GM12874 (cell line): Measurements from ENCODE around the gene SC5D.

Source experiments
- CTCF ChIP-seq: IDR thresholded peaks from 2 replicates; pipeline ENCODE4 v1.5.1; 2011; ENCODE audit warnings: low read depth, mild to moderate bottlenecking, control low read depth, low read length, moderate library complexity; ENCODE audit not compliant: insufficient read depth

SC5D gene

GRCh38 chr11:121304759-121305158 lies 12.2 kb downstream of the SC5D start:
- no peak for TF ChIP-seq CTCF

- TF ChIP-seq CTCF = no peak
Observed at GRCh38 chr11:121308816-121309215, 16.2 kb downstream of the SC5D start.

GRCh38 chr11:121309688-121310087 lies 17.1 kb downstream of the SC5D start:
- TF ChIP-seq CTCF = no peak

GRCh38 chr11:121310908-121311307 lies 18.3 kb downstream of the SC5D start:
- TF ChIP-seq CTCF = no peak

GRCh38 chr11:121311373-121311772 lies 18.8 kb downstream of the SC5D start:
- no peak for TF ChIP-seq CTCF

GRCh38 chr11:121312483-121312882 lies 19.9 kb downstream of the SC5D start:
- no peak for TF ChIP-seq CTCF

GRCh38 chr11:121318848-121319834 lies 26.6 kb downstream of the SC5D start:
- TF ChIP-seq CTCF = peak; percentile 79
